GM12878 (cell line): ENCODE measurements around the gene AFF1. TPM values are rescaled to one million over a fixed set of nuclear protein-coding genes. Genes with fewer than 3 reads are reported as not detected.
A peak's percentile ranks its signal among the peaks of the same experiment; 100 is the strongest.

ENCODE experiments used
- ATAC-seq: fragments of 200-7000 bp; cut with Tn5 transposase; 3 replicates; pipeline ENCODE4 v1.9.1; 2020; ENCODE audit warnings: mild to moderate bottlenecking, moderate library complexity
- BruUV-seq: library from RNA; stranded (reverse); fragments of 400-500 nt; replicated peaks from 2 replicates; lab custom pipeline; 2021; lab: Mats Ljungman, UMichigan
- CTCF ChIA-PET: fragments of 300-600 bp; sonication (Branson Sonifier 250); formaldehyde crosslinking; extraction: SDS; loops from one replicate; lab custom pipeline; 2021; ENCODE audit warnings: inconsistent platforms; lab: Yijun Ruan, JAX
- POLR2A ChIA-PET: fragments of 350-600 bp; formaldehyde crosslinking; extraction: SDS; loops from one replicate; lab custom pipeline; 2021; ENCODE audit warnings: inconsistent platforms; lab: Charles Lee
- RAD21 ChIA-PET: fragments of 300-600 bp; sonication (Branson Sonifier 250); formaldehyde crosslinking; loops from one replicate; lab custom pipeline; 2023; ENCODE audit warnings: antibody characterized with exemption; ENCODE audit not compliant: unreplicated experiment; lab: Charles Lee
- SMC1A ChIA-PET: fragments of 300-600 bp; sonication (Branson Sonifier 250); formaldehyde crosslinking; loops from one replicate; lab custom pipeline; 2023; ENCODE audit not compliant: unreplicated experiment, uncharacterized antibody; lab: Charles Lee
- DNase-seq: peaks from one replicate; pipeline ENCODE4 v3.0.0-alpha.2; 2011; ENCODE audit warnings: low read depth, low spot score
- FAIRE-seq: peaks from 3 replicates; lab custom pipeline; 2011; peaks lifted over from hg19 to GRCh38; lab: Jason Lieb, UNC
- H2AFZ ChIP-seq: 2 replicates; pipeline ENCODE4 v1.6.0; 2011; ENCODE audit warnings: low read depth, low read length, control low read depth; ENCODE audit not compliant: control insufficient read depth
- H3K27ac ChIP-seq: 2 replicates; pipeline ENCODE4 v1.5.1; 2011; ENCODE audit warnings: control low read depth; ENCODE audit not compliant: control insufficient read depth, insufficient read depth
- H3K27me3 ChIP-seq, 2 experiments: replicated peaks in 1 of 2; 2 replicates each; pipeline versions ENCODE4 v1.6.0 to v1.6.1; 2011; ENCODE audit warnings: low read length in 1 of 2; ENCODE audit not compliant: control insufficient read depth in 2 of 2, insufficient read depth in 2 of 2
- H3K36me3 ChIP-seq, 2 experiments: 2 replicates each; pipeline ENCODE4 v1.5.1; 2011; ENCODE audit warnings: low read length in 1 of 2; ENCODE audit not compliant: control insufficient read depth in 2 of 2, insufficient read depth in 2 of 2
- H3K4me1 ChIP-seq: 2 replicates; pipeline ENCODE4 v1.6.1; 2011; ENCODE audit warnings: mild to moderate bottlenecking, low read length, moderate library complexity, mixed read lengths; ENCODE audit not compliant: control insufficient read depth, insufficient read depth
- H3K4me2 ChIP-seq: 2 replicates; pipeline ENCODE4 v1.6.0; 2011; ENCODE audit warnings: control low read depth; ENCODE audit not compliant: control insufficient read depth, insufficient read depth
- H3K4me3 ChIP-seq: fragments of 200-600 bp; sonication (generic); 2 replicates; pipeline ENCODE4 v1.5.1; 2016
- H3K79me2 ChIP-seq: 2 replicates; pipeline ENCODE4 v1.6.0; 2011; ENCODE audit warnings: low read length; ENCODE audit not compliant: control insufficient read depth, insufficient read depth
- H3K9ac ChIP-seq: 2 replicates; pipeline ENCODE4 v1.8.0; 2011; ENCODE audit warnings: low read length, control low read depth, mixed read lengths; ENCODE audit not compliant: control insufficient read depth, insufficient read depth
- H3K9me3 ChIP-seq: replicated peaks from 3 replicates; pipeline ENCODE4 v1.5.1; 2011; ENCODE audit warnings: mild to moderate bottlenecking, low read length; ENCODE audit not compliant: control insufficient read depth, insufficient read depth
- H4K20me1 ChIP-seq: 2 replicates; pipeline ENCODE4 v1.6.0; 2011; ENCODE audit not compliant: control insufficient read depth, insufficient read depth
- ASH2L ChIP-seq: fragments of 300-600, 200-600 bp; sonication (generic); IDR thresholded peaks from 2 replicates; pipeline ENCODE4 v1.6.1; 2017; ENCODE audit warnings: low read depth, mild to moderate bottlenecking, borderline replicate concordance
- BHLHE40 ChIP-seq, 2 experiments: fragments of 450-650 bp in 1 of 2; IDR thresholded peaks; 2 replicates each; pipeline ENCODE4 v1.6.1; 2011 to 2017; ENCODE audit warnings: low read depth in 2 of 2, borderline replicate concordance in 1 of 2, improper control_type of control experiment in 1 of 2, low read length in 1 of 2, mild to moderate bottlenecking in 1 of 2
- CBX5 ChIP-seq: sonication (generic); IDR thresholded peaks from 2 replicates; pipeline ENCODE4 v1.6.1; 2016; ENCODE audit warnings: low read depth, moderate library complexity, mild to moderate bottlenecking, inconsistent platforms
- EED ChIP-seq: sonication (generic); IDR thresholded peaks from 2 replicates; pipeline ENCODE4 v1.6.1; 2016; ENCODE audit warnings: antibody characterized with exemption, low read depth
- IKZF1 ChIP-seq: fragments of 450-650 bp; conservative IDR thresholded peaks from 2 replicates; pipeline ENCODE4 v1.6.1; 2017; ENCODE audit warnings: antibody characterized with exemption, mild to moderate bottlenecking
- IKZF2 ChIP-seq, 2 experiments: fragments of 450-650 bp; IDR thresholded peaks; 2 replicates each; pipeline ENCODE4 v1.6.1; 2017; ENCODE audit warnings: mild to moderate bottlenecking in 2 of 2, moderate library complexity in 2 of 2
- KDM1A ChIP-seq: fragments of 200-600 bp; sonication (generic); IDR thresholded peaks from 2 replicates; pipeline ENCODE4 v1.6.1; 2016; ENCODE audit warnings: borderline replicate concordance
- NR2C2 ChIP-seq: IDR thresholded peaks from 2 replicates; pipeline ENCODE4 v1.6.1; 2011; ENCODE audit warnings: borderline replicate concordance, low read depth; ENCODE audit not compliant: control insufficient read depth, insufficient read length
- RELB ChIP-seq: fragments of 450-650 bp; IDR thresholded peaks from 2 replicates; pipeline ENCODE4 v1.6.1; 2017; ENCODE audit warnings: low read depth, mild to moderate bottlenecking, moderate library complexity
- RUNX3 ChIP-seq: IDR thresholded peaks from 2 replicates; pipeline ENCODE4 v1.6.1; 2012; ENCODE audit warnings: low read length, inconsistent platforms
- SMAD5 ChIP-seq: IDR thresholded peaks from 2 replicates; pipeline ENCODE4 v1.6.1; 2016; ENCODE audit warnings: antibody characterized with exemption, low read depth
- SREBF2 ChIP-seq: IDR thresholded peaks from 2 replicates; pipeline ENCODE4 v1.6.1; 2012; ENCODE audit warnings: mild to moderate bottlenecking, low read length
- STAT3 ChIP-seq: IDR thresholded peaks from 2 replicates; pipeline ENCODE4 v1.6.1; 2011; ENCODE audit warnings: low read depth, low read length, improper control_type of control experiment
- USF2 ChIP-seq: IDR thresholded peaks from 2 replicates; pipeline ENCODE4 v1.6.1; 2011; ENCODE audit warnings: low read depth, low read length, improper control_type of control experiment, borderline replicate concordance
- ZNF217 ChIP-seq: fragments of 450-650 bp; IDR thresholded peaks from 2 replicates; pipeline ENCODE4 v1.6.1; 2017; ENCODE audit warnings: antibody characterized with exemption, mild to moderate bottlenecking
- WGBS: methylation state at CpG from one replicate; pipeline ENCODE4 v1.1.6; 2016; ENCODE audit warnings: low lambda C conversion rate; ENCODE audit not compliant: insufficient replicate concordance, insufficient coverage; ENCODE audit errors: missing lambda C conversion rate; 5-methylcytosine and 5-hydroxymethylcytosine counted together
- in situ Hi-C: fragments of 300-500 bp; cut with MboI; formaldehyde crosslinking; loops from 9 replicates; pipeline ENCODE4 v1.14.3; 2018; ENCODE audit warnings: mixed read lengths
- intact Hi-C: fragments of 100-400 bp; cut with micrococcal nuclease; formaldehyde crosslinking; loops from one replicate; pipeline ENCODE4 v1.14.2; 2022; ENCODE audit not compliant: unreplicated experiment
- polyA plus RNA-seq, 11 experiments: library from polyadenylated mRNA; depleted of rRNA in 4 of 11; unstranded in 6 of 11; stranded (reverse) in 5 of 11; fragments of >200 nt; fragmentation: Nextera tagmentation in 4 of 11; fragmentation: Illumina TruSeq in 1 of 11; extraction: Ambion mirVana in 4 of 11; extraction: Trizol in 1 of 11; gene quantifications; 1 replicate in 1 of 11; 2 replicates in 10 of 11; pipeline versions ENCODE4 v1.2.1 to v1.2.3, GENCODE V29; 2011 to 2016; ENCODE audit warnings: inconsistent platforms in 2 of 11, missing spikeins in 2 of 11, low read depth in 1 of 11
- total RNA-seq, 4 experiments: library from RNA; depleted of rRNA in 3 of 4; stranded (reverse); fragments of >200 nt in 3 of 4; fragmentation: Illumina TruSeq in 1 of 4; extraction: Trizol in 1 of 4; gene quantifications; 2 replicates each; pipeline versions ENCODE4 v1.2.1 to v1.2.3, GENCODE V29; 2013 to 2021
- TF ChIP-seq, protein P1 (sequence below): fragments of 450-650 bp; IDR thresholded peaks from 2 replicates; pipeline ENCODE4 v1.6.1; 2018; ENCODE audit warnings: mild to moderate bottlenecking, low read depth, moderate library complexity; ENCODE audit not compliant: partially characterized antibody
- TF ChIP-seq, protein P2 (sequence below): IDR thresholded peaks from 2 replicates; pipeline ENCODE4 v1.6.1; 2012; ENCODE audit warnings: low read depth, low read length, improper control_type of control experiment

AFF1 gene
- total and polyA plus RNA-seq, 10 of the 15 experiments (the other 5 are each of a cell fraction or from before 2014, with no cell fraction given), result 3.5 to 56.1 (median 21.5) TPM

- RAD21 ChIA-PET, result interaction anchor here (6.3 kb wide), 1 partner anchor 173 kb away, joined by 183 read pairs; no protein-coding TSS in a partner anchor
- Histone ChIP-seq H3K9me3 (no peaks in the 10 kb centered on the region), H3K36me3 (no peaks in the 10 kb centered on the region; a peak in 1 of 4 replicates), H3K27ac (no peak overlapping the region), H2AFZ (no peak overlapping the region; the same call in 1 of the 2 replicates), H3K4me2 (no peak overlapping the region), H3K9ac (no peak overlapping the region), H3K27me3 (no peaks in the 10 kb centered on the region), H3K4me1 (peaks cover 3% of the 10 kb centered on the region; the same call in 1 of the 2 replicates), H4K20me1 (no peaks in the 10 kb centered on the region), H3K4me3 (no peak overlapping the region), H3K79me2 (peaks cover 3% of the 10 kb centered on the region)
- CTCF ChIA-PET, result interaction anchor here (0.7 to 7.2 kb wide), 7 partner anchors 9 to 420 kb away, joined by 3 to 293 read pairs (median 4); partner anchors contain the start of gene AFF1
- intact Hi-C loops (no loop called here), in situ Hi-C loops (no loop called here)
- SMC1A ChIA-PET, result interaction anchor here (7.0 kb wide), 1 partner anchor 173 kb away, joined by 267 read pairs; no protein-coding TSS in a partner anchor
- no TSS peak for BruUV-seq
- no peak for FAIRE-seq
- ATAC-seq, result peak; percentile 53
- WGBS, result 55% methylated on average over 3 of the region's 3 CpGs
- POLR2A ChIA-PET, result interaction anchor here (1.3 kb wide), 1 partner anchor 202 kb away, joined by 4 read pairs; no protein-coding TSS in a partner anchor
- DNase-seq, result no peak
- peak; percentile 68 for TF ChIP-seq RUNX3
- 0 out of 2 replicates have a peak, but pooled peaks have one; percentile 38 for TF ChIP-seq EED
- no peak for TF ChIP-seq ZNF217
- peak in 1 of 2 experiments; percentile 47; a peak in 1 of 4 replicates for TF ChIP-seq BHLHE40 (IDR thresholded peaks at IDR 0.05; ENCODE audit: borderline replicate concordance in 1 of 2, low read depth in 2 of 2, low read length in 1 of 2)
- no peak for TF ChIP-seq NR2C2
- no peak for TF ChIP-seq STAT3
- no peak for TF ChIP-seq KDM1A
- TF ChIP-seq, protein P1, sequence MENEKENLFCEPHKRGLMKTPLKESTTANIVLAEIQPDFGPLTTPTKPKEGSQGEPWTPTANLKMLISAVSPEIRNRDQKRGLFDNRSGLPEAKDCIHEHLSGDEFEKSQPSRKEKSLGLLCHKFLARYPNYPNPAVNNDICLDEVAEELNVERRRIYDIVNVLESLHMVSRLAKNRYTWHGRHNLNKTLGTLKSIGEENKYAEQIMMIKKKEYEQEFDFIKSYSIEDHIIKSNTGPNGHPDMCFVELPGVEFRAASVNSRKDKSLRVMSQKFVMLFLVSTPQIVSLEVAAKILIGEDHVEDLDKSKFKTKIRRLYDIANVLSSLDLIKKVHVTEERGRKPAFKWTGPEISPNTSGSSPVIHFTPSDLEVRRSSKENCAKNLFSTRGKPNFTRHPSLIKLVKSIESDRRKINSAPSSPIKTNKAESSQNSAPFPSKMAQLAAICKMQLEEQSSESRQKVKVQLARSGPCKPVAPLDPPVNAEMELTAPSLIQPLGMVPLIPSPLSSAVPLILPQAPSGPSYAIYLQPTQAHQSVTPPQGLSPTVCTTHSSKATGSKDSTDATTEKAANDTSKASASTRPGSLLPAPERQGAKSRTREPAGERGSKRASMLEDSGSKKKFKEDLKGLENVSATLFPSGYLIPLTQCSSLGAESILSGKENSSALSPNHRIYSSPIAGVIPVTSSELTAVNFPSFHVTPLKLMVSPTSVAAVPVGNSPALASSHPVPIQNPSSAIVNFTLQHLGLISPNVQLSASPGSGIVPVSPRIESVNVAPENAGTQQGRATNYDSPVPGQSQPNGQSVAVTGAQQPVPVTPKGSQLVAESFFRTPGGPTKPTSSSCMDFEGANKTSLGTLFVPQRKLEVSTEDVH, result no peak
- TF ChIP-seq IKZF1, result peak; percentile 65
- no peak for TF ChIP-seq SREBF2
- no peak for TF ChIP-seq USF2
- TF ChIP-seq CBX5, result no peak
- no peak for TF ChIP-seq ASH2L
- TF ChIP-seq IKZF2 (IDR thresholded peaks at IDR 0.05), result peak; percentile 54 to 63; a peak in 3 of 4 replicates
- TF ChIP-seq SMAD5, result no peak
- TF ChIP-seq RELB, result no peak
- TF ChIP-seq, protein P2, sequence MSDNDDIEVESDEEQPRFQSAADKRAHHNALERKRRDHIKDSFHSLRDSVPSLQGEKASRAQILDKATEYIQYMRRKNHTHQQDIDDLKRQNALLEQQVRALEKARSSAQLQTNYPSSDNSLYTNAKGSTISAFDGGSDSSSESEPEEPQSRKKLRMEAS, result no peak
Measured at GRCh38 chr4:86918539-86919072, 16.2 kb upstream of the AFF1 start.
